ENCODE data around the gene EYA4.

Gene EYA4

DNA sequence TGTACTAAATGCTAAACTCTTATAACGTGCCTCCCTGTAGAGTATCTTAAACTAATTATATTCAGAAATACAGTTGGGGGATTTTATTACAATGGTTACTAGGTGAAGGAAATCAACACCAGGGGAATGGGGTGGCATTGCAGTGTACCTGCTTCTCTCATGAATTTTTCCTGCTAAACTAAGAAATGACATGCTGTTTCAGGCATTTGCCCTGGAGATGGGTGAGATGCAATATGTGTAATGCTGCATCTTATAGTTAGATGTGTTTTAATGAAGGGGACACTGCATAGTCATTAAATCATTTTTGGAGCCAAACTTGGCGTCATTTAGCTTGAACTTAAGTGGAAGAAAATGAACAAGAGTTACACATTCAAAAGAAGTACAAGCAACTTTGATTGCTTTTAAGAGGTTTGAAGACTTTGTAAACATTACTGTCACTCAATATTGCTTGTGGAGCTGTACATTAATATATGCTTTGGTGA, 4.3 kb downstream of the EYA4 start:
- Histone ChIP-seq H3K27me3 (ENCODE audit: control insufficient read depth, insufficient read depth, low read length) (peaks cover 8% of the 10 kb centered on the region), H3K9ac (ENCODE audit: low read length) (no peak overlapping the region), H3K27ac (ENCODE audit: low read depth, low read length) (no peak overlapping the region), H3K36me3 (ENCODE audit: control insufficient read depth, insufficient read depth, low read length) (no peaks in the 10 kb centered on the region), H3K4me3 (ENCODE audit: low read length) (no peak overlapping the region), H3K4me1 (ENCODE audit: control insufficient read depth, insufficient read depth, low read length) (no peaks in the 10 kb centered on the region)

DNA sequence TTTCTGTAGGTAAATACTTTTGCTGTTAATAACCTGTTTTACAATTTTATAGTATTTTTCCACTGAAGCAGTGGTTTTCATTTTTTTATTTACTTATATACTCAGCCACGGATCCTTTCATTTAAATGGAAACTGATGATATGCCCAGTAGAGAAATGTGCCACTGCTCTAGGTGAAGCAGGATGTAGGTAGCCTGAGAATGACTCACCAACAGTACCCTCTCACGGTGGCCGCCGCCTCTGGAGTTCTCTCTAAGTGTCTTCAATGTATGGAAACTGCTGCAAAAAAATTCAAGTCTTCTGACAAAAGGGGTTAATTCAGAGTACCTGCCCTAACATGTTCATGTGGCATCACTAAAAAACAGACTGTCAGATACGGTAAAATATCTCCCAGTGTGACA, 6.4 kb downstream of the EYA4 start:
- Histone ChIP-seq H3K36me3 (ENCODE audit: control insufficient read depth, insufficient read depth, low read length) (no peaks in the 10 kb centered on the region), H3K27me3 (ENCODE audit: control insufficient read depth, insufficient read depth, low read length) (peaks cover 6% of the 10 kb centered on the region), H3K4me3 (ENCODE audit: low read length) (no peak overlapping the region), H3K4me1 (ENCODE audit: control insufficient read depth, insufficient read depth, low read length) (no peaks in the 10 kb centered on the region), H3K27ac (ENCODE audit: low read depth, low read length) (no peak overlapping the region), H3K9ac (ENCODE audit: low read length) (no peak overlapping the region)

DNA sequence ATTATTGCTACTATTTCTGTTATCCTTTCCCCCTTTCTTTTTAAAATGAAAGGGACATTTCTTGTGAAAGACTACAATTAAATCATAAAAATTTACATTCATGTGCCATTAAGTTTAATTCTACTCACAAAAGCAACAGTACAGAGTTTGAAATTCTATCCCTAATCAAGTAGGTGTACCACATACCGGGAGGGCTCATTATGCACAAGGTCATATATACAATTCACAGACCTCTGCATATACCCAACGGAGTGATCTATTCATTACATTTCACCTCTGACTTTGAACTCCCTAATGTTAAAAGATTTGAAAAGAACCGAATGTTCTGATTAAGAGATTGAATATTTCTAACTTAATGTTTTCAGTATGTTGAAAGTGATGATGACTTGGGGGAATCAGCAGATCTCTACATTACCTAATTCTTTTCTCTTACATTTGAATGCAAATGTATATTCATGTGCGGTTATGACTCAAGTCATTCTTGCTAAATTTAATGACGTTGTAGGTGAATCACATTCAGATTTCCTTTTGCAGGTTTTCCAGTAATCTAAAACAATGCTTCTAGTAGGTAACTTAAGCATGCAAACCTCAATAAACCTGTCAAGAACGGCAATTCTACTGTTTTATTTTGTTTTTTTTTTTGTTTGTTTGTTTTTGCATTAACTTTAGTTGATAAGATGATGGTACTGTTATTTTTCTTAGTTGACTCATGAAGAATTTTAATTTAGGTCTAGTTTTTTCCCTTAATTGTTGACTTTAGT, 7.3 kb downstream of the EYA4 start:
- H3K4me3 ChIP-seq (ENCODE audit: low read length) = no peak overlapping the region
- no peak overlapping the region for H3K27ac ChIP-seq (ENCODE audit: low read depth, low read length)
- no peaks in the 10 kb centered on the region for H3K4me1 ChIP-seq (ENCODE audit: control insufficient read depth, insufficient read depth, low read length)
- H3K36me3 ChIP-seq (ENCODE audit: control insufficient read depth, insufficient read depth, low read length) = no peaks in the 10 kb centered on the region
- H3K27me3 ChIP-seq (ENCODE audit: control insufficient read depth, insufficient read depth, low read length) = no peaks in the 10 kb centered on the region
- H3K9ac ChIP-seq (ENCODE audit: low read length) = no peak overlapping the region

DNA sequence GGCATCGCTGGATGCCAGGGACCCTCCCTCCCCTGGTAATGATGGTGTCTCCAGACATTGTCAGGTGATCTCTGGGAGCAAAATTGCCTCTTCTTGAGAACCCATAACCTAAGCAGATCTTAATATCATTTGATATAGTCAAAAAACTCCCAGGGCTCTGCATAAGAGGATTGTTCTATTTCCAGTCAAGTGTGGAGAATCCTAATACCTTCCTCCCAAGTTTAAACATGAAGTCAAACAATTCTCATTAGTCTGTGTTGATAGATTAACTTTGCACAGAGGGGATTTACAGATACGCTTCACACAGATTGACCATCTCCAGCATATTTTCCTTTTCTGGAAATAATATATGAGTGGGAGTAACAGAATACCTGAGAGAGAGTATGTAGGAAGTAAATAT, 10.5 kb downstream of the EYA4 start:
- Histone ChIP-seq H3K4me1 (ENCODE audit: control insufficient read depth, insufficient read depth, low read length) (no peaks in the 10 kb centered on the region), H3K36me3 (ENCODE audit: control insufficient read depth, insufficient read depth, low read length) (no peaks in the 10 kb centered on the region), H3K27ac (ENCODE audit: low read depth, low read length) (no peak overlapping the region), H3K4me3 (ENCODE audit: low read length) (no peak overlapping the region), H3K27me3 (ENCODE audit: control insufficient read depth, insufficient read depth, low read length) (no peaks in the 10 kb centered on the region), H3K9ac (ENCODE audit: low read length) (no peak overlapping the region)

DNA sequence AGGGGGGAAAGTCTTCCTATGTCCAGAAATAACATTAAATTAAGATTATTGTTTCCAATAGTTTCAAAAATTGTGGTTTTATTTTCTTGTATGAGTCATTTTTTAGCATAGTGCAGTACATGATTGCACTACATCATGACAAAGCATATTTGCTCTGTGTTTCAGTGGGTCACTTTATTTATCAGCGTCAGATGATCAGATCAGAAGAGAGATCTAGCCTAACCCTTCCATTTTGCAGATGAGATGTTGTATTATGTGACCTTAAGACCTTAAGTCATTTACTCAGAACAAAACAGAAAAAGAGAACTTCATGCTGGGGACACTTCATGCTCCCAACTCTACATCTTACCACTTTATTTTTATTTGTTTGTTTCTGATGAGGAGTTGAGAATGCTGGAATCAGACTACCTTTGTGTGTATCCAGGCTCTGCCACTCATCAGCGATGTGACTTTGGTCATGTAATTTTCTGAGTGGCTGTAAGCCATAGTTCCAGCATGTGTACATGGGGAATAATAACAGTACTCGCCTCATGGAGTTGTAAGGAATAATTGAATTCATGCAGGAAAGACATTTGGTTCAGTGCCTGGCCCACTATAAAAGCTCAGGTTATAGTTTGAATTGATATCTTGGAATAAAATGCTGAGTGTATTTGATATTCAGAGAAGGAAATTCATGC, 13.5 kb downstream of the EYA4 start:
- no peaks in the 10 kb centered on the region for H3K27me3 ChIP-seq (ENCODE audit: control insufficient read depth, insufficient read depth, low read length)
- H3K4me3 ChIP-seq (ENCODE audit: low read length) = no peak overlapping the region
- H3K36me3 ChIP-seq (ENCODE audit: control insufficient read depth, insufficient read depth, low read length) = no peaks in the 10 kb centered on the region
- no peaks in the 10 kb centered on the region for H3K4me1 ChIP-seq (ENCODE audit: control insufficient read depth, insufficient read depth, low read length)
- H3K9ac ChIP-seq (ENCODE audit: low read length) = no peak overlapping the region
- no peak overlapping the region for H3K27ac ChIP-seq (ENCODE audit: low read depth, low read length)

DNA sequence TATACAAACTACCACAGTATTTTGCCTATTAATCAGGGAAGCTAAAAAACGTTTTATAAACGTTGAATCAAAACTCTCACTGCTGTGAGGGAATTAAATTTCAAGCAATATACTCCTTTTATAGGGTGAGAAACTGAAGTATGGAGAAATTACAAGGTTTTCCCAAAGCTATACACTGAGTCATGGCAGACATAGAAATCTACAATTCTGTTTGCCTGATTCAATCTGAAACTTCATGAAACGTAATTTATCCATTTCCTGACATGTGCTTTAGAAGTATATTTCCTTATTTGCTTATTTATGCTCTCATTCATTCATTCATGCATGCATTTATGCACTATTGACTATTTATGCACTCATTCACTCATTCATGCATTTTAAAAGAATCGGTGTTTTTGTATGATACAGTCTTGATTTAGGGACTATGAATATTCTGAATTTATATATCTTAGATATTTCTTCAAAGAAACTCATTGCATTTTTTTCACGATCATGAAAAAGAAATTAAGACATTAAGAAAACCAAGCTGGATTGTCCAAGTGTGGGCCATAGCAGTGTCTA, 16.5 kb downstream of the EYA4 start:
- Histone ChIP-seq H3K9ac (ENCODE audit: low read length) (no peak overlapping the region), H3K27ac (ENCODE audit: low read depth, low read length) (no peak overlapping the region), H3K4me3 (ENCODE audit: low read length) (no peak overlapping the region), H3K27me3 (ENCODE audit: control insufficient read depth, insufficient read depth, low read length) (no peaks in the 10 kb centered on the region), H3K36me3 (ENCODE audit: control insufficient read depth, insufficient read depth, low read length) (no peaks in the 10 kb centered on the region), H3K4me1 (ENCODE audit: control insufficient read depth, insufficient read depth, low read length) (no peaks in the 10 kb centered on the region)

DNA sequence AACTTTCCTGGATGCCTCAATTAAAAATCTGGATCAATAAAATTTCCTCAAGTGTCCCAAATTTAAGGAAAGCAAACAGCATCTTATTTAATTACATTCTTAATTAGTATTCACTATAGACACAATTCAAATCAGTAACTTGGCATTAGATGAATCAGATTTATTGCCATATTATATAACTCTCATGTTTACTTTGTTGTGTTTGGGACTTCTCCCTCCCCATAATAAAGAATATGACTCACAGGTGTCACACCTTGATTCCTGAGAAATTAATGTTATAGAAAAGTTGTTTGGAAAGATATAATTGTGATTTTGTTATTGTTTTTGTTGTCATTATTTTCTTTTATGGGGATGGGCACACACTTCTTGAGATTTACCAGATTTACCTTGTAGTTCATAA, 18.4 kb downstream of the EYA4 start:
- no peaks in the 10 kb centered on the region for H3K4me1 ChIP-seq (ENCODE audit: control insufficient read depth, insufficient read depth, low read length)
- no peak overlapping the region for H3K9ac ChIP-seq (ENCODE audit: low read length)
- no peaks in the 10 kb centered on the region for H3K27me3 ChIP-seq (ENCODE audit: control insufficient read depth, insufficient read depth, low read length)
- no peak overlapping the region for H3K4me3 ChIP-seq (ENCODE audit: low read length)
- no peak overlapping the region for H3K27ac ChIP-seq (ENCODE audit: low read depth, low read length)
- no peaks in the 10 kb centered on the region for H3K36me3 ChIP-seq (ENCODE audit: control insufficient read depth, insufficient read depth, low read length)

DNA sequence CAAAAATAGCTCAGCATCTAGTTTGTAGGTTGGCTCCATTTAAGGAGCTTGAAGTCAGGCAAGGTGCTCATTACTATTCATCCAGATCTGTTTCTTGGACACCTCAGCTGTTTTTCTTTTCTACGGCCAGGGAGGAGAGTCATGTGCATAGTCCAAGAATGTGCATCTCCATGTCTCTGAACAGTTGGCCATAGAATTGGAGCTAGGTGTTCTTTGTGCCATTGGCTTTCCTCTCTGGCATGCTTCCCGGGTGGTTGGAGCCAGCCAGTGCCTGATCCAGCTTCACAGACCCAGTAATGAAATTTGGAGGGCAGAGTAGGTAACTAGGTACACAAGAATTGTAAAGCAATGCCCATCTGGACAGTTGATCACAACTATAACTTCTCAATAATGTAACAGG, 21.6 kb downstream of the EYA4 start:
- Histone ChIP-seq H3K9ac (ENCODE audit: low read length) (no peak overlapping the region), H3K4me1 (ENCODE audit: control insufficient read depth, insufficient read depth, low read length) (no peaks in the 10 kb centered on the region), H3K4me3 (ENCODE audit: low read length) (no peak overlapping the region), H3K36me3 (ENCODE audit: control insufficient read depth, insufficient read depth, low read length) (no peaks in the 10 kb centered on the region), H3K27ac (ENCODE audit: low read depth, low read length) (no peak overlapping the region), H3K27me3 (ENCODE audit: control insufficient read depth, insufficient read depth, low read length) (no peaks in the 10 kb centered on the region)

DNA sequence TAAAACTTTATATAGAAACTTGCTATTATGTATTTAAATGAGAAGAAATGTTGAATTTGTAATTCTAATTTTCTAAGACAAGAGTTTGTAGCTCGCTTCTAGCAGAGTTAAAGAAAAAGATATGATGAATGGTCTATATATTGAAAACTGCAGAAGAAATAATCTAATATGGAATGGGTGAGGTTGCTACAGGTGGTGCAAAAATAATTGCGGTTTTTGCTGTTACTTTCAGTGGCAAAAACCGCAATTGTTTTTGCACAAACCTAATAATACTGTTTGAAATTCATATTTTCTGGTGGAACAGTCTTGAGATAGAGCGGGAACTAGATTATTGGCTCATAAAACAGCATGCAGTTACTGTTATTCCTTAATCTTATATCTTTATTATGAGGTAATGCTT, 23.9 kb downstream of the EYA4 start:
- Histone ChIP-seq H3K27me3 (ENCODE audit: control insufficient read depth, insufficient read depth, low read length) (no peaks in the 10 kb centered on the region), H3K27ac (ENCODE audit: low read depth, low read length) (no peak overlapping the region)

DNA sequence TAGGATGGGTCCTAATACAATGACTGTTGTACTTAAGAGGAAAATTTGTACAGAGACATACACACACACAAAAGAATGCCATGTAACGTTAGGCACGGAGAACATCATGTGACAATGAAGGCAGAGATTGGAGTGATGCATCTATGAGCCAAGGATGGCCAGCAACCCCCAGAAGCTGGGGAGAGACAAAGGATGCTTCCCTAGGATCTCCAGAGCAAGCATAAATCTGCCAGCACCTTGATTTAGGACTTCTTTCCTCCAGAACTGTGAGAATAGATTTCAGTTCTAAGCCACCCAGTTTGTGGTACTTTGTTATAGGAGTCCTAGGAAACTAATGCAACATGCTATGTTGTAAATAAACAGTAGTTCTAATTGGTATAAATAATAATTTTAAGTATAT, 25.0 kb downstream of the EYA4 start:
- H3K4me3 ChIP-seq (ENCODE audit: low read length) = no peak overlapping the region
- H3K36me3 ChIP-seq (ENCODE audit: control insufficient read depth, insufficient read depth, low read length) = no peaks in the 10 kb centered on the region
- H3K9ac ChIP-seq (ENCODE audit: low read length) = no peak overlapping the region
- no peak overlapping the region for H3K27ac ChIP-seq (ENCODE audit: low read depth, low read length)
- no peaks in the 10 kb centered on the region for H3K27me3 ChIP-seq (ENCODE audit: control insufficient read depth, insufficient read depth, low read length)
- H3K4me1 ChIP-seq (ENCODE audit: control insufficient read depth, insufficient read depth, low read length) = no peaks in the 10 kb centered on the region

More for the DNA sequence above, 23.9 kb downstream of the EYA4 start:
- Histone ChIP-seq H3K4me1 (ENCODE audit: control insufficient read depth, insufficient read depth, low read length) (no peaks in the 10 kb centered on the region), H3K4me3 (ENCODE audit: low read length) (no peak overlapping the region), H3K9ac (ENCODE audit: low read length) (no peak overlapping the region), H3K36me3 (ENCODE audit: control insufficient read depth, insufficient read depth, low read length) (no peaks in the 10 kb centered on the region)

DNA sequence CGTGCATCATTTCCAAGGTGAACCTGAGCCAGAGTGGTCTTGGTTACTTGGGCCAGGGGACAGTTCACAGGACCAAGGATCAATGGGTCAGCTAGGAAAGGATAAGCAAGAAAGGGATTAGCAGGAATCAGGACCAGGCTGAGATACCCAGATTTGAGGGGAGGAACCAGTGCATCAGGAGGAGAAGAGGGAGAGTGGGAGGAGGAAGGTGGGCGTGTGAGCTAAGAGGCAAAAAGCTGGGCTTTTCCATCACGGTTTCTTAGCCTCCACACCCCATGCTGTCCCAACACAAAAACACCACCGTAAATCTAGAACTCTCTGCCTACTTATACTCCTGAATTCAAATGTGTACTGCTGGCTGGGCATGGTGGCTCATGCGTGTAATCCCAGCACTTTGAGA, 27.5 kb downstream of the EYA4 start:
- Histone ChIP-seq H3K4me1 (ENCODE audit: control insufficient read depth, insufficient read depth, low read length) (no peaks in the 10 kb centered on the region), H3K27me3 (ENCODE audit: control insufficient read depth, insufficient read depth, low read length) (no peaks in the 10 kb centered on the region), H3K4me3 (ENCODE audit: low read length) (no peak overlapping the region), H3K36me3 (ENCODE audit: control insufficient read depth, insufficient read depth, low read length) (no peaks in the 10 kb centered on the region), H3K9ac (ENCODE audit: low read length) (no peak overlapping the region), H3K27ac (ENCODE audit: low read depth, low read length) (no peak overlapping the region)

DNA sequence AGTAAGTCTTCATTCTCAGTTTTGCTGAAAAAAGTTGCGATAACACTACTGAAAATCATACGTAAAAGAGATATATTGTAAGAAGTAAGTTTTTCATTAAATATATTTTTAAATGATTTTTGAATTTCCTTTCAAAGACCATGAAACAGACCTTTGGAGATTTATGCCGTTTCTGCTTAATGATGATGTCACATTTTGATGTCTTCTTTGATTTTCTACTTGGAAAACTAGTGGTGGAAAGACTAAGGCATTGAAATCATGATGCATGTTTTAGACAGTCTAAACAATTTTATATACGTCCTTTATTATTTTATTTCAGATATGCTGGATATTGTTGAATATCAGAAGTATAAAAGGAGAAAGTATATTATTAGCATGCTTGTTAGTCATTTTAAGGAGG, 33.7 kb downstream of the EYA4 start:
- no peak overlapping the region for H3K4me3 ChIP-seq (ENCODE audit: low read length)
- no peaks in the 10 kb centered on the region for H3K4me1 ChIP-seq (ENCODE audit: control insufficient read depth, insufficient read depth, low read length)
- no peak overlapping the region for H3K9ac ChIP-seq (ENCODE audit: low read length)
- no peaks in the 10 kb centered on the region for H3K27me3 ChIP-seq (ENCODE audit: control insufficient read depth, insufficient read depth, low read length)
- no peak overlapping the region for H3K27ac ChIP-seq (ENCODE audit: low read depth, low read length)
- H3K36me3 ChIP-seq (ENCODE audit: control insufficient read depth, insufficient read depth, low read length) = no peaks in the 10 kb centered on the region

DNA sequence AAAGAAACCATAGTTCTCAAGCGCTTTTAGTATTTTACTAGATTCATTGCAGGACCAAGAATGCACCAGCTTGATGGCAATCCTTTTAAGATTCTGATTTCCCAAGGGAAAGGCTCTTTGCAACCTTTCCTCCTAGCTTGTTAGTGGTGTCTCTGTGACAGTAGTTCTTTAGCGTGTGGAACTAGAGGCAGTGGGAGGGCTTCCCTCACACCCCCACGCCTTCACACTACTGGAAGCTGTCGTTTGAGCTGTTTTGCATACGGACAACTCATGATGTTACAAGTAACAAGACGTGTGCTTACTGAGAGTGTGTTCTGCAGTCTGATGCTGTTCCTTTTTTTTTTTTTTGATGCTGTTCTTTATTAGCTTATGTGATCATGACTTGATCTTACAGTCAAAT, 34.1 kb downstream of the EYA4 start:
- Histone ChIP-seq H3K4me1 (ENCODE audit: control insufficient read depth, insufficient read depth, low read length) (no peaks in the 10 kb centered on the region), H3K36me3 (ENCODE audit: control insufficient read depth, insufficient read depth, low read length) (no peaks in the 10 kb centered on the region), H3K27me3 (ENCODE audit: control insufficient read depth, insufficient read depth, low read length) (no peaks in the 10 kb centered on the region), H3K27ac (ENCODE audit: low read depth, low read length) (no peak overlapping the region), H3K9ac (ENCODE audit: low read length) (no peak overlapping the region), H3K4me3 (ENCODE audit: low read length) (no peak overlapping the region)

Data from rectal smooth muscle tissue (tissue), 1 donor.